Activated CD4-positive, alpha-beta memory T cell treated with anti-CD3 and anti-CD28 coated beads, Interleukin-2, amount 10 ng/mL, durations not matched to agents 7 days and 5 days (primary cell): ENCODE data around the gene FAM53C. TPM values are rescaled to one million over a fixed set of nuclear protein-coding genes. Genes with fewer than 3 reads are reported as not detected.
"Not testable (repeated sequence)": the region's sequence is repeated elsewhere in the genome, so short reads cannot be mapped to it uniquely, and the experiment has no call there.

Source experiments
- CTCF ChIA-PET: fragments of 350-600 bp; sonication (Branson Sonifier 250); formaldehyde crosslinking; loops from one replicate; lab custom pipeline; 2021; ENCODE audit warnings: antibody characterized with exemption, inconsistent platforms; lab: Charles Lee
- POLR2A ChIA-PET: fragments of 350-600 bp; sonication (Branson Sonifier 250); formaldehyde crosslinking; loops from one replicate; lab custom pipeline; 2021; ENCODE audit warnings: antibody characterized with exemption; lab: Charles Lee
- DNase-seq: peaks from one replicate; pipeline ENCODE4 v3.0.0-alpha.2; 2020
- H3K27ac Mint-ChIP-seq: one replicate; pipeline ENCODE4 v1.8.0; 2021; ENCODE audit warnings: mild to moderate bottlenecking, mixed read lengths
- H3K27me3 Mint-ChIP-seq: one replicate; pipeline ENCODE4 v1.8.0; 2021; ENCODE audit warnings: mixed read lengths
- H3K36me3 Mint-ChIP-seq: one replicate; pipeline ENCODE4 v1.8.0; 2021; ENCODE audit warnings: low read depth, mixed read lengths
- H3K4me1 Mint-ChIP-seq: one replicate; pipeline ENCODE4 v1.8.0; 2021; ENCODE audit warnings: mixed read lengths
- H3K4me3 Mint-ChIP-seq: one replicate; pipeline ENCODE4 v1.8.0; 2021; ENCODE audit warnings: mild to moderate bottlenecking, mixed read lengths
- H3K9me3 Mint-ChIP-seq: one replicate; pipeline ENCODE4 v1.8.0; 2021; ENCODE audit warnings: mixed read lengths
- total RNA-seq, 2 experiments: library from RNA; stranded (reverse); gene quantifications; one replicate each; pipeline ENCODE4 v1.2.3, GENCODE V29; 2021

The FAM53C gene
- total RNA-seq = 10 to 100 TPM; 21.7 to 27.1 TPM

DNA sequence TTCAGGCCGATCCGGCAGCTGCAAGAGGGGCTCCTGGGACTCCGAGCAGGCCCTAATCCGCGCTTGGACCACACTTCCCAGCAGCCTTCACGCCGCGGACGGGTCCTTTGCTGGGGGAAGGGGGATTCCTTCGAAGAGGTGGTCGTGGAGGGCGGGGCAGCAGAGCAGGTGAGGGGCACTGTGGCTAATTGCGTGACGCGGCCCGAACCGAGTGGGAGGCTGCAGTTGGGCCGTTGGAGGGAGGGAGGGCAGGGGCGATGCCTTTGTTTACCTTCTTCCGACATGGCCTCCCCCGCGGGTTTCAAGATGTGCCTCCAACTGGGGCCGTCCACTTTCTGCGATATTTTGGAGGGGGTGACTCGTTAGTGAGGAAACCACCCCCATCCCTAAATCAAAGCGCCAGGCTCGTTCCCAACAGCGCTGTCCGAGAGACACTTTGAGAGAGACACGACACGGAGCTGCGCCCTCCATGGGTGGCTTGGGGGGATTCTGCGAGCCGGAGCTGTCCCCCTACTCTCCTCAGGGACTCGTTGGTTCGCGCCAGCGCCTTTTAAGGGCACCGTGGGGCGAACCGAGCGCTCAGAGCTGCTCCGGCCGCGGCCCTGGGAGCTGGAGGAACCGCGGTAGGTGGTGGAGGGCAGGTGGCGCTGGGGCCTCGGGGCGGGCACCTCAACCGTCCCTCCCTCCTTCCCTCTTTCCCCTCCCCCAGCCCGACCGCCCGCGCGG is at the start of gene FAM53C:
Gene FAM53C (plus strand): TSS at position 582 of the 726 bp plus-strand sequence. CDS start 3,070 bp downstream, outside the sequence.
- H3K27ac Mint-ChIP-seq = peak within 1 kb of the TSS; percentile 89
- ChIA-PET CTCF (interaction anchor here (0.9 to 17.2 kb wide), 3 partner anchors 10 to 449 kb away, joined by 4 to 387 read pairs (median 4); partner anchors contain the start of genes KDM3B and PKD2L2), POLR2A (interaction anchor here (0.6 to 6.1 kb wide), 23 partner anchors 8 to 955 kb away, joined by 3 to 182 read pairs (median 4); partner anchors contain the start of genes EGR1, ETF1, HSPA9 and KDM3B)
- no peaks in the 10 kb centered on the region for H3K9me3 Mint-ChIP-seq
- no peaks in the 10 kb centered on the region for H3K27me3 Mint-ChIP-seq
- peak within 1 kb of the TSS; percentile 82 for H3K4me3 Mint-ChIP-seq
- H3K36me3 Mint-ChIP-seq = peaks cover 15% of the 10 kb centered on the region
- peak; percentile 93 for DNase-seq
- H3K4me1 Mint-ChIP-seq = peaks cover 42% of the 10 kb centered on the region

- CTCF ChIA-PET = no interaction called here
- POLR2A ChIA-PET = no interaction called here
- Mint-ChIP-seq H3K27me3 (no peaks in the 10 kb centered on the region), H3K4me1 (peaks cover 2% of the 10 kb centered on the region), H3K4me3 (no peak overlapping the region), H3K9me3 (no peaks in the 10 kb centered on the region), H3K27ac (no peak overlapping the region), H3K36me3 (peaks cover 25% of the 10 kb centered on the region)
- no peak for DNase-seq
These were observed 48.8 kb upstream of the FAM53C start for GRCh38 chr5:138289296-138289695.

DNA sequence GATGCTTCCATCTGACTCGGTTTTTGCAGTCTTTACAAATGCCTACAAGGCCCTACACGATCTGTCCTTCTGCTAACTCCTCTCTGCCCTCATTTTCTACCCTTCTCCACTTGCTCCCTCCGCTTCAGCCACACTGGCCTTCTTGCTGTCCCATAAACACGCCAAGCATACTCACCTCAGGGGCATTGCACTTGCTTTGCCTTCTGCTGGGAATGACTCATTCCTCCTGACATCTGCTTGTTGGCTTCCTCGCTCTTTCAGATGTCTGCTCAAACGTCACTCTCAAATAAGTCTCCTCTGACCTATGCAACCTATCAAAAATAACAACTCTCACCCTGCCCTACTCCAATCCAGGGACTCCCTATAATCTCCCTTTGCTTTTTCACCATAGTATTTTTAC is 34.7 kb upstream of the FAM53C start:
- no peaks in the 10 kb centered on the region for H3K27me3 Mint-ChIP-seq
- no peak overlapping the region for H3K27ac Mint-ChIP-seq
- POLR2A ChIA-PET = no interaction called here
- DNase-seq = no peak
- H3K9me3 Mint-ChIP-seq = no peaks in the 10 kb centered on the region
- CTCF ChIA-PET = interaction anchor here (1.1 kb wide), 1 partner anchor 49 kb away, joined by 4 read pairs; no protein-coding TSS in a partner anchor
- H3K36me3 Mint-ChIP-seq = peaks cover 18% of the 10 kb centered on the region
- peaks cover 2% of the 10 kb centered on the region for H3K4me1 Mint-ChIP-seq
- H3K4me3 Mint-ChIP-seq = no peak overlapping the region

DNA sequence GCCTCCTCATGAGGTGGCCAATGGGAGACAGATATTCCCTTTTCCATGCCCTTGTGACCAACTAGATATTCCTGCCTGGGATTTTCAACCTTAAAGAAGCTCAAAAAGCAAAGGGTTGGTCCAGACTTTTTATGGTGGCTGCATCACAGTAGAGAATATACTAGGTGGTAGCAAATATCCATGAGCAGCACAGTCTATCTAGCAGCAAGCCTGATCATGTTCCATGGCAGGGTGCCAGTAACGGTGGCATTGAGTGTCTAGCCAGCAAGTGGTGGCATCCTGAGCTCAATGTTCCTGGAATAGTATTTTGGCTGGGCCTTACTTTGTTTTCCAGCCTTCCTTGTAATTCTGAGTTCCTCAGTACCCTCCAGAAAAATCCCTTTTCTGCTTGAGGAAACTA is 32.3 kb upstream of the FAM53C start:
- ChIA-PET POLR2A (interaction anchor here (1.5 kb wide), 1 partner anchor 32 kb away, joined by 3 read pairs; the partner anchor contains the start of gene FAM53C), CTCF (interaction anchor here (1.4 kb wide), 1 partner anchor 21 kb away, joined by 4 read pairs; no protein-coding TSS in a partner anchor)
- no peak overlapping the region for H3K27ac Mint-ChIP-seq
- H3K4me1 Mint-ChIP-seq = peaks cover 2% of the 10 kb centered on the region
- H3K36me3 Mint-ChIP-seq = peaks cover 20% of the 10 kb centered on the region
- DNase-seq = no peak
- H3K9me3 Mint-ChIP-seq = no peaks in the 10 kb centered on the region
- H3K27me3 Mint-ChIP-seq = no peaks in the 10 kb centered on the region
- H3K4me3 Mint-ChIP-seq = no peak overlapping the region

DNA sequence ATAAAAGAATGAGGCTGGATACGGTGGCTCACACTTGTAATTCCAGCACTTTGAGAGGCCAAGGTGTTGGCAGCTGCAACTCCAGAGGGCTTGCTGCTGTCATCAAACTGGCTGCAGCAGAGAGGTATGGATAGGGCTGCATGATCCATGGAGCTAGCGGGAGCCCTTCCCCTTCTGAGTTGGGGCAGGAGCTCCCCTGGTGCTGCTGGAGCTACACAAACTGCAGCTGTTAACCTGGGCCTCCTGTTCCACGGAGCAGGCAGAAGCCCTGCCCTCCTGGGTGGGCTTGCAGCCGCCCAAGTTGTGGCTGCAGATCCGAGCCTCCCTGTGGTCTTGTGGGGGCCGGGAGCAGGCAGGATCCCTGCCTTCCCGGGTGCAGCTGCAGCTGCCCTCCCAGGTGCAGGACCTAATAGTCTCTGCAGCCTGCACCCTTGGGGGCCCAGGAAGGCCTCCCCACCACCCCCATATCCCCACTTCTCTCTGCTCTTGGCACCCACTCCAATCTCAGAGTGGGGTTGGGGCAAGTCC is 22.3 kb upstream of the FAM53C start:
- Mint-ChIP-seq H3K27me3 (no peaks in the 10 kb centered on the region), H3K4me1 (no peaks in the 10 kb centered on the region), H3K27ac (no peak overlapping the region), H3K4me3 (no peak overlapping the region), H3K36me3 (peaks cover 40% of the 10 kb centered on the region), H3K9me3 (no peaks in the 10 kb centered on the region)
- ChIA-PET POLR2A (no interaction called here), CTCF (no interaction called here)
- no peak for DNase-seq

GRCh38 chr5:138316355-138316754 is 21.7 kb upstream of the FAM53C start:
- Mint-ChIP-seq H3K36me3 (peaks cover 38% of the 10 kb centered on the region), H3K27ac (no peak overlapping the region), H3K27me3 (no peaks in the 10 kb centered on the region), H3K4me1 (no peaks in the 10 kb centered on the region), H3K9me3 (no peaks in the 10 kb centered on the region), H3K4me3 (no peak overlapping the region)
- DNase-seq = no peak
- CTCF ChIA-PET = no interaction called here
- POLR2A ChIA-PET = no interaction called here

- H3K27me3 Mint-ChIP-seq, H3K9me3 Mint-ChIP-seq, DNase-seq, H3K4me1 Mint-ChIP-seq, H3K4me3 Mint-ChIP-seq, H3K27ac Mint-ChIP-seq, POLR2A ChIA-PET: not testable (repeated sequence)
- CTCF ChIA-PET = interaction anchor here (1.2 kb wide), 1 partner anchor 132 kb away, joined by 3 read pairs; no protein-coding TSS in a partner anchor
- peaks cover 24% of the 10 kb centered on the region for H3K36me3 Mint-ChIP-seq
These were observed 19.9 kb upstream of the FAM53C start for GRCh38 chr5:138318211-138318610.

DNA sequence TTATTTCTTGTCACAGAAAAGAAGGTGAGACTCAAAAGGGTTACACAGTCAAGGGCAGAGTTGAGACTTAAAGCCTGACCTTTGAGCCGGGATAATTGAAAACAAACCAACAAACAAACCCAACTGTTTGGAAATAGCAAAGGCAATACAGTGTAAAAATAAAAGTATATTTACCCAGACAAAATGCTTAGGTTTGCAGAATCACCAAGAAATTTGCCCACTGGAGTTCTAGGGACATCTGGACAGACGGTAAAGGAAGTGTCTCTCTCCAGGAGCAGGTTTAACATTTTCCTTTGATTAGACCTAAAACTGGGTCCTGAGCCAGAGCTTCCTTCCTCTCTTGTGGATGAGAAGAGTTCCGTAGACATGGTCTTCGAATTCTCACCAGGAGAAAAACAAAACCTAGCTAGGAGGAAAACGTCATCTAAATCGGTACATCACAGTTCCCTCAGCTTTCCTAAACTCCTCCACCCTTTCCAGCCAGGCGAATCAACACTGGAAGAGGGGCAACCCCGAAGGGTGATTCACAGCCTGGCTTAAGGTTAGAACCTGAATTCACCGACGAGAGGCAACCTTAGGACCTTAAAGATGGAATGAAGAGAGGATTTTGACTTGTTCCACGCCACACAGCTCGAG is 7.1 kb upstream of the FAM53C start:
- peak overlapping the region; percentile 62 for H3K27ac Mint-ChIP-seq
- DNase-seq = no peak
- H3K9me3 Mint-ChIP-seq = no peaks in the 10 kb centered on the region
- H3K27me3 Mint-ChIP-seq = no peaks in the 10 kb centered on the region
- H3K36me3 Mint-ChIP-seq = peaks cover 6% of the 10 kb centered on the region
- ChIA-PET CTCF (interaction anchor here (1.2 to 17.2 kb wide), 6 partner anchors 12 to 173 kb away, joined by 3 to 387 read pairs (median 6); partner anchors contain the start of genes EGR1, KDM3B and KIF20A), POLR2A (interaction anchor here (0.6 to 4.7 kb wide), 15 partner anchors 9 to 578 kb away, joined by 3 to 87 read pairs (median 5); partner anchors contain the start of genes BRD8, CDC23, EGR1 and ETF1)
- peak overlapping the region; percentile 83 for H3K4me3 Mint-ChIP-seq
- H3K4me1 Mint-ChIP-seq = peaks cover 32% of the 10 kb centered on the region

- Mint-ChIP-seq H3K4me1 (peaks cover 33% of the 10 kb centered on the region), H3K27ac (peak within 1 kb of the TSS; percentile 62), H3K27me3 (no peaks in the 10 kb centered on the region), H3K9me3 (no peaks in the 10 kb centered on the region), H3K4me3 (peak within 1 kb of the TSS; percentile 83), H3K36me3 (peaks cover 4% of the 10 kb centered on the region)
- peak; percentile 98 for DNase-seq
- CTCF ChIA-PET = interaction anchor here (1.0 to 17.2 kb wide), 7 partner anchors 11 to 212 kb away, joined by 3 to 387 read pairs (median 5); partner anchors contain the start of genes EGR1, ETF1, KDM3B and KIF20A
- POLR2A ChIA-PET = interaction anchor here (0.6 to 4.7 kb wide), 15 partner anchors 8 to 578 kb away, joined by 3 to 87 read pairs (median 5); partner anchors contain the start of genes BRD8, CDC23, EGR1 and ETF1
These were observed 6.4 kb upstream of the FAM53C start, which contains the start of gene CDC25C for GRCh38 chr5:138331449-138332368. CDC25C (minus strand) TSS chr5:138331804; CDS start chr5:138331180, 624 bp downstream.

DNA sequence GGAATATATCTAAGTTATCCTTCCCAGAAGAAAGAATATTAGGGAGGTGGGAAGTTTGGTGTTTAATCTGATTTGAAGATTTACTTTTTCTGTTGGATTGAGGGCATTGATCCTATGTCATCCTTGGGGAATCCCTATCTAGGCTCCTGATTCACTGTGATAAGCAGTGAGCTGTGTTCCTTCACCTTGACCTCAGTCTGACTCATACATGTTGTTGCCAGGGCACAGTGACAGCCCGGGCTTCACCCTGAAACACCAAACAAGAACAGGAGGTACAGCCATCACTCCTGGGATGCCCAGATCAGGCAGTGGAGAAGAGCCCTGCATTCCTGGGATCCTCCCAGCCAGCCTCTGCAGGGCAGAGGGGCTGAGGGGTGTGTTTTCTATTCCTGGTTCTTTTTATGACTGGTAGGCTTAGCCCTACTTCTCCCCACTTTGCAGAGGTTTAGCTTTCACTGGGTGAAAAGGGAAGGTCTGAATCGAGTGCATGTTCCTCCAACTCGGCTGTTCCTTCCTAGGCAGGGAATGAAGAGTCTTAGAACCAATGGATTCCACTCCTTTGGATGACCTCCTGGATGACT is 3.1 kb upstream of the FAM53C start:
- Mint-ChIP-seq H3K27me3 (no peaks in the 10 kb centered on the region), H3K4me3 (no peak overlapping the region), H3K9me3 (no peaks in the 10 kb centered on the region), H3K36me3 (no peaks in the 10 kb centered on the region), H3K27ac (no peak overlapping the region), H3K4me1 (peaks cover 47% of the 10 kb centered on the region)
- CTCF ChIA-PET = interaction anchor here (17.2 kb wide), 1 partner anchor 16 kb away, joined by 387 read pairs; the partner anchor contains the start of gene KDM3B
- DNase-seq = no peak
- POLR2A ChIA-PET = interaction anchor here (1.5 to 4.7 kb wide), 2 partner anchors 18 to 302 kb away, joined by 3 to 87 read pairs; partner anchors contain the start of genes FAM13B and KDM3B

DNA sequence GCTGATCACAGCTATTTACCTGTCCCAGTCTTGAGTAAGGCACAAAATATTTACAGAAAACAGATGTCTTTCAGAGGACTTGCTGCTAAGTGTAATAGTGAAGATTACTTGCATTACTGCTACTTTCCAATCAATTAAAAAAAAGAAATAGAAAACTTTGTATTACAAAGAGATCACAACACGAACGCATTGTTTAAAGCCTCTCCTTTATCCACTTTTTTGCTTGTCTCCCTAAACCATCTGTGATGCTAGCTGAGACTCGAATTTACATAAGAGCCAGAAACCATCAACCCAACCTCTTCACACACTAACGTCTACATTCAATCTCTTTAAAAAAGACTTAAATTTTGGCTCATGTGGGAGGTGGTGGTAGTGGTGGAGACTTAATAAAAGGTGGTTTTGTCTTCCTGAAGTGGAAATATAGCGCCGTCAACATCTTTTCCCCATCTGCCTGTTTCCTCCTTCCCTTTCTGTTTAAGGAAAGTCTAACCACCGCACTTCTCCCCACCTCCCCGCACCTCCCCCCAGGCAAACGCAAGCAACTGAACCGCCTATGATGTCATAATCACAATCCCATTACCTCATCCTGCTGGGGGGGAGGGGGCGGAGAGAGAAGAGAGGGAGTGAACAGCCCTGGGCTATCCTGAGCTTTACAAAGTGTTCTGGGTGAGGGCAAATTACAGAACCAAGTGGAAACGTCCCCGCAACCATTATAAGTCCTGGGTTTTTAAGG is 948 bp upstream of the FAM53C start:
- Mint-ChIP-seq H3K36me3 (peaks cover 15% of the 10 kb centered on the region), H3K27ac (peak overlapping the region; percentile 89), H3K9me3 (no peaks in the 10 kb centered on the region), H3K4me3 (peak overlapping the region; percentile 82), H3K27me3 (no peaks in the 10 kb centered on the region), H3K4me1 (peaks cover 48% of the 10 kb centered on the region)
- CTCF ChIA-PET = interaction anchor here (17.2 kb wide), 1 partner anchor 14 kb away, joined by 387 read pairs; the partner anchor contains the start of gene KDM3B
- DNase-seq = no peak
- POLR2A ChIA-PET = interaction anchor here (1.1 to 6.1 kb wide), 13 partner anchors 8 to 238 kb away, joined by 3 to 182 read pairs (median 5); partner anchors contain the start of genes EGR1, ETF1, HSPA9 and KDM3B
